Body of pancreas (tissue), 4 donors: Measurements from ENCODE around the gene DSCAM. TPM values are rescaled to one million over a fixed set of nuclear protein-coding genes. Genes with fewer than 3 reads are reported as not detected.

Source experiments
- ATAC-seq: fragments of 150-250 bp; one replicate; pipeline ENCODE4 v1.9.1; 2016
- DNase-seq, 4 donors: peaks; one replicate each; pipeline ENCODE4 v3.0.0-alpha.2; 2019
- H3K27ac ChIP-seq, 4 donors: fragments of 200-600 bp; sonication (generic); 1 replicate in 3 of 4; 2 replicates in 1 of 4; pipeline versions ENCODE4 v1.5.1 to v1.6.1; 2016 to 2019; ENCODE audit warnings: mild to moderate bottlenecking in 1 of 4, mixed read lengths in 1 of 4, moderate library complexity in 1 of 4
- H3K27me3 ChIP-seq, 2 donors: fragments of 200-600 bp; sonication (generic); one replicate each; pipeline ENCODE4 v1.6.0; 2016; ENCODE audit warnings: mild to moderate bottlenecking in 1 of 2
- H3K36me3 ChIP-seq, 2 donors: fragments of 200-600 bp; sonication (generic); replicated peaks in 1 of 2; 2 replicates each; pipeline ENCODE4 v1.5.1; 2016; ENCODE audit warnings: low read depth in 2 of 2; ENCODE audit not compliant: insufficient read depth in 1 of 2
- H3K4me1 ChIP-seq: fragments of 200-600 bp; sonication (generic); one replicate; pipeline ENCODE4 v1.6.0; 2016
- H3K4me3 ChIP-seq, 2 donors: fragments of 200-600 bp; sonication (generic); 1 replicate in 1 of 2; 2 replicates in 1 of 2; pipeline ENCODE4 v1.5.1; 2016 to 2019
- H3K9me3 ChIP-seq, 3 donors: fragments of 200-600 bp; sonication (generic); 1 replicate in 2 of 3; 2 replicates in 1 of 3; pipeline ENCODE4 v1.5.1; 2016
- CTCF ChIP-seq, 7 experiments: fragments of 450-650 bp in 4 of 7; fragments of 200-600 bp in 3 of 7; sonication (generic) in 3 of 7; IDR thresholded peaks; one replicate each; pipeline ENCODE4 v1.5.1; 2016 to 2019; ENCODE audit warnings: antibody characterized with exemption in 7 of 7
- POLR2A ChIP-seq, 3 donors: fragments of 450-650 bp; IDR thresholded peaks; one replicate each; pipeline ENCODE4 v1.6.1; 2016; ENCODE audit warnings: antibody characterized with exemption in 3 of 3, mild to moderate bottlenecking in 2 of 3
- WGBS, 2 donors: methylation state at CpG; one replicate each; pipeline ENCODE4 v1.1.5; 2017; 5-methylcytosine and 5-hydroxymethylcytosine counted together
- intact Hi-C: fragments of 100-400 bp; cut with DNase I; formaldehyde crosslinking; loops from one replicate; pipeline ENCODE4 v1.15.1; 2023
- total RNA-seq, 2 donors: library from RNA; depleted of rRNA; stranded (reverse); fragments of >200 nt; gene quantifications; one replicate each; pipeline ENCODE4 v1.1.0, GENCODE V29; 2016

DSCAM gene
- total RNA-seq, 2 donors from 2014 or later: 0.26 TPM; not detected in 1

- Histone ChIP-seq H3K27me3 (no peaks in the 10 kb centered on the region), H3K4me3 (no peak overlapping the region), H3K36me3 (no peaks in the 10 kb centered on the region), H3K4me1 (no peaks in the 10 kb centered on the region), H3K27ac (no peak overlapping the region), H3K9me3 (no peaks in the 10 kb centered on the region)
- TF ChIP-seq POLR2A (IDR thresholded peaks at IDR 0.05): no peak
- no peak for TF ChIP-seq CTCF (IDR thresholded peaks at IDR 0.05)
- ATAC-seq (no peak), DNase-seq (no peak)
- 46 to 71% methylated on average over 1 to 3 of the region's 3 CpGs for WGBS, 2 donors
- intact Hi-C loops: no loop called here
Observed at GRCh38 chr21:40757366-40757765, 89.6 kb downstream of the DSCAM start.

- intact Hi-C loops: no loop called here
- ATAC-seq (no peak), DNase-seq (no peak)
- H3K4me1 ChIP-seq: no peaks in the 10 kb centered on the region
- H3K9me3 ChIP-seq: no peaks in the 10 kb centered on the region
- H3K27ac ChIP-seq: no peak overlapping the region
- WGBS, 2 donors: 57 to 64% methylated on average over 5 of the region's 5 CpGs
- H3K27me3 ChIP-seq: no peaks in the 10 kb centered on the region
- no peaks in the 10 kb centered on the region for H3K36me3 ChIP-seq
- no peak overlapping the region for H3K4me3 ChIP-seq
- TF ChIP-seq POLR2A (IDR thresholded peaks at IDR 0.05) (no peak), CTCF (IDR thresholded peaks at IDR 0.05) (no peak)
Observed at GRCh38 chr21:40754466-40754865, 92.5 kb downstream of the DSCAM start.

GRCh38 chr21:40753756-40754155, 93.2 kb downstream of the DSCAM start:
- Histone ChIP-seq H3K36me3 (no peaks in the 10 kb centered on the region), H3K4me3 (no peak overlapping the region), H3K27me3 (no peaks in the 10 kb centered on the region), H3K9me3 (no peaks in the 10 kb centered on the region), H3K27ac (no peak overlapping the region), H3K4me1 (no peaks in the 10 kb centered on the region)
- ATAC-seq (no peak), DNase-seq (no peak)
- intact Hi-C loops: no loop called here
- TF ChIP-seq POLR2A (IDR thresholded peaks at IDR 0.05) (no peak), CTCF (IDR thresholded peaks at IDR 0.05) (no peak)
- 74 to 80% methylated on average over 8 of the region's 8 CpGs for WGBS, 2 donors

GRCh38 chr21:40752125-40752524, 94.8 kb downstream of the DSCAM start:
- ATAC-seq: no peak
- intact Hi-C loops: no loop called here
- Histone ChIP-seq H3K4me3 (no peak overlapping the region), H3K27ac (no peak overlapping the region), H3K4me1 (no peaks in the 10 kb centered on the region), H3K27me3 (no peaks in the 10 kb centered on the region), H3K9me3 (no peaks in the 10 kb centered on the region), H3K36me3 (no peaks in the 10 kb centered on the region)
- DNase-seq: no peak
- WGBS, 2 donors: 13 to 17% methylated on average over 2 of the region's 2 CpGs
- no peak for TF ChIP-seq POLR2A (IDR thresholded peaks at IDR 0.05)
- no peak for TF ChIP-seq CTCF (IDR thresholded peaks at IDR 0.05)

- DNase-seq (no peak), ATAC-seq (no peak)
- WGBS, 2 donors: 71 to 75% methylated on average over 3 of the region's 3 CpGs
- Histone ChIP-seq H3K27ac (no peak overlapping the region), H3K36me3 (no peaks in the 10 kb centered on the region), H3K9me3 (no peaks in the 10 kb centered on the region), H3K27me3 (no peaks in the 10 kb centered on the region), H3K4me3 (no peak overlapping the region), H3K4me1 (no peaks in the 10 kb centered on the region)
- intact Hi-C loops: no loop called here
- no peak for TF ChIP-seq CTCF (IDR thresholded peaks at IDR 0.05)
- no peak for TF ChIP-seq POLR2A (IDR thresholded peaks at IDR 0.05)
Observed at GRCh38 chr21:40751221-40751620, 95.7 kb downstream of the DSCAM start.
